Fibroblast of skin of left quadriceps (primary cell): ENCODE data around the gene GALNT13.
A peak's percentile ranks its signal among the peaks of the same experiment; 100 is the strongest.

Experiments
- DNase-seq, 2 experiments: peaks; one replicate each; pipeline ENCODE4 v3.0.0-alpha.2; 2013; ENCODE audit warnings: low read depth in 2 of 2

GALNT13 gene

GRCh38 chr2:154125891-154126290 lies 254.2 kb downstream of the GALNT13 start:
- no peak for DNase-seq

- DNase-seq, result no peak
Observed at GRCh38 chr2:154130821-154131220, 259.1 kb downstream of the GALNT13 start.

- DNase-seq, result no peak
Observed at GRCh38 chr2:154132827-154133226, 261.1 kb downstream of the GALNT13 start.

GRCh38 chr2:154133823-154134222 lies 262.1 kb downstream of the GALNT13 start:
- DNase-seq, result peak in 1 of 2 experiments; percentile 4

- no peak for DNase-seq
Observed at GRCh38 chr2:154140249-154141025, 268.7 kb downstream of the GALNT13 start.

GRCh38 chr2:154142480-154142879 lies 270.8 kb downstream of the GALNT13 start:
- DNase-seq, result no peak

- DNase-seq, result no peak
Observed at GRCh38 chr2:154143105-154143504, 271.4 kb downstream of the GALNT13 start.

- DNase-seq, result no peak
Observed at GRCh38 chr2:154158101-154158500, 286.4 kb downstream of the GALNT13 start.

- no peak for DNase-seq
Observed at GRCh38 chr2:154161286-154161685, 289.6 kb downstream of the GALNT13 start.

- DNase-seq, result no peak
Observed at GRCh38 chr2:154170400-154170799, 298.7 kb downstream of the GALNT13 start.

GRCh38 chr2:154173164-154173563 lies 301.4 kb downstream of the GALNT13 start:
- DNase-seq, result no peak

- DNase-seq, result no peak
Observed at GRCh38 chr2:154173919-154174318, 302.2 kb downstream of the GALNT13 start.

- no peak for DNase-seq
Observed at GRCh38 chr2:154182008-154182407, 310.3 kb downstream of the GALNT13 start.

GRCh38 chr2:154187948-154188347 lies 316.2 kb downstream of the GALNT13 start:
- DNase-seq, result no peak

- DNase-seq, result no peak
Observed at GRCh38 chr2:154189953-154190352, 318.2 kb downstream of the GALNT13 start.

- DNase-seq, result no peak
Observed at GRCh38 chr2:154193246-154193645, 321.5 kb downstream of the GALNT13 start.

GRCh38 chr2:154194909-154195643 lies 323.4 kb downstream of the GALNT13 start:
- DNase-seq, result peak in 1 of 2 experiments; percentile 3

GRCh38 chr2:154195644-154196195 lies 324.0 kb downstream of the GALNT13 start:
- DNase-seq, result no peak

- no peak for DNase-seq
Observed at GRCh38 chr2:154198866-154199265, 327.1 kb downstream of the GALNT13 start.

- no peak for DNase-seq
Observed at GRCh38 chr2:154203206-154203605, 331.5 kb downstream of the GALNT13 start.

- DNase-seq, result no peak
Observed at GRCh38 chr2:154203902-154204301, 332.2 kb downstream of the GALNT13 start.

- no peak for DNase-seq
Observed at GRCh38 chr2:154207288-154208047, 335.7 kb downstream of the GALNT13 start.
